ENCODE results near the gene TMEM39B. TPM values are rescaled to one million over a fixed set of nuclear protein-coding genes. Genes with fewer than 3 reads are reported as not detected.

The TMEM39B gene
- total and polyA plus RNA-seq, 2 experiments from 2014 or later: 10.1 to 17.8 TPM

DNA sequence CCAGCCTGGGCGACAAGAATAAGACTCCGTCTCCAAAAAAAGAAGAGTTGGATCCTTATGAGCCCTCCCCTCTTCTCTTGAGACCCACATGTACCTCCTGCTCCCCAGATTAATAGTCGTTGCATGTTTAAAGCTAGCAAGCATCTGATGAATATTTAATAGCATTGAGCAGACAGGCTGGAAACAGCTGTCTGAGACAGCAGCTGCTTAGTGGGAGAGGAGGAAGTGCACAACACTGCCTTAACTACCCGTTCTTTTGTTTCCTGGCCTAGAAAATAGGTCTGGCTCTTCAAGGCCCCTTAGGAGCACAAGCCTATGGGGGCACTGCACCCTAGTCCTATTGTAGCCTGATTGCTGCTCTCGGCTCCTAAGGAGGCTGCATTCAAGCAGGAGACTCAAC, 17.3 kb upstream of the TMEM39B start:
- H3K36me3 ChIP-seq (ENCODE audit: insufficient read depth): peaks cover 65% of the 10 kb centered on the region
- H3K27me3 Mint-ChIP-seq (ENCODE audit: insufficient read depth, low read depth, poor library complexity): peaks cover 8% of the 10 kb centered on the region
- peaks cover 21% of the 10 kb centered on the region for H3K4me1 Mint-ChIP-seq
- peaks cover 84% of the 10 kb centered on the region for H3K36me3 Mint-ChIP-seq (ENCODE audit: low read depth)
- peaks cover 10% of the 10 kb centered on the region; the same call in 1 of the 2 replicates for H3K4me1 ChIP-seq (ENCODE audit: insufficient read depth)
- H3K9me3 Mint-ChIP-seq: no peaks in the 10 kb centered on the region
- no peak overlapping the region for H3K4me3 Mint-ChIP-seq
- no peak overlapping the region for H2AFZ ChIP-seq
- no peak for DNase-seq (ENCODE audit: low spot score)
- TF ChIP-seq EZH2 (IDR thresholded peaks at IDR 0.05; ENCODE audit: low read depth, unreplicated experiment) (no peak), STAT1 (IDR thresholded peaks at IDR 0.05; ENCODE audit: unreplicated experiment) (no peak), ZNF114 (CRISPR knock-in tag; IDR thresholded peaks at IDR 0.05) (no peak), CREB1 (CRISPR knock-in tag; IDR thresholded peaks at IDR 0.05; ENCODE audit: low read depth) (no peak), ZNF331 (CRISPR knock-in tag; IDR thresholded peaks at IDR 0.05; ENCODE audit: low read depth) (no peak), POLR2AphosphoS5 (IDR thresholded peaks at IDR 0.05; ENCODE audit: low read depth) (no peak), EZH2phosphoT487 (IDR thresholded peaks at IDR 0.05; ENCODE audit: unreplicated experiment) (no peak), JUNB (IDR thresholded peaks at IDR 0.05; ENCODE audit: unreplicated experiment) (no peak), NANOG (IDR thresholded peaks at IDR 0.05; ENCODE audit: borderline replicate concordance) (no peak)
- TF ChIP-seq, protein P1, sequence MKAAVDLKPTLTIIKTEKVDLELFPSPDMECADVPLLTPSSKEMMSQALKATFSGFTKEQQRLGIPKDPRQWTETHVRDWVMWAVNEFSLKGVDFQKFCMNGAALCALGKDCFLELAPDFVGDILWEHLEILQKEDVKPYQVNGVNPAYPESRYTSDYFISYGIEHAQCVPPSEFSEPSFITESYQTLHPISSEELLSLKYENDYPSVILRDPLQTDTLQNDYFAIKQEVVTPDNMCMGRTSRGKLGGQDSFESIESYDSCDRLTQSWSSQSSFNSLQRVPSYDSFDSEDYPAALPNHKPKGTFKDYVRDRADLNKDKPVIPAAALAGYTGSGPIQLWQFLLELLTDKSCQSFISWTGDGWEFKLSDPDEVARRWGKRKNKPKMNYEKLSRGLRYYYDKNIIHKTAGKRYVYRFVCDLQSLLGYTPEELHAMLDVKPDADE (IDR thresholded peaks at IDR 0.05): no peak
- TF ChIP-seq, protein P2, sequence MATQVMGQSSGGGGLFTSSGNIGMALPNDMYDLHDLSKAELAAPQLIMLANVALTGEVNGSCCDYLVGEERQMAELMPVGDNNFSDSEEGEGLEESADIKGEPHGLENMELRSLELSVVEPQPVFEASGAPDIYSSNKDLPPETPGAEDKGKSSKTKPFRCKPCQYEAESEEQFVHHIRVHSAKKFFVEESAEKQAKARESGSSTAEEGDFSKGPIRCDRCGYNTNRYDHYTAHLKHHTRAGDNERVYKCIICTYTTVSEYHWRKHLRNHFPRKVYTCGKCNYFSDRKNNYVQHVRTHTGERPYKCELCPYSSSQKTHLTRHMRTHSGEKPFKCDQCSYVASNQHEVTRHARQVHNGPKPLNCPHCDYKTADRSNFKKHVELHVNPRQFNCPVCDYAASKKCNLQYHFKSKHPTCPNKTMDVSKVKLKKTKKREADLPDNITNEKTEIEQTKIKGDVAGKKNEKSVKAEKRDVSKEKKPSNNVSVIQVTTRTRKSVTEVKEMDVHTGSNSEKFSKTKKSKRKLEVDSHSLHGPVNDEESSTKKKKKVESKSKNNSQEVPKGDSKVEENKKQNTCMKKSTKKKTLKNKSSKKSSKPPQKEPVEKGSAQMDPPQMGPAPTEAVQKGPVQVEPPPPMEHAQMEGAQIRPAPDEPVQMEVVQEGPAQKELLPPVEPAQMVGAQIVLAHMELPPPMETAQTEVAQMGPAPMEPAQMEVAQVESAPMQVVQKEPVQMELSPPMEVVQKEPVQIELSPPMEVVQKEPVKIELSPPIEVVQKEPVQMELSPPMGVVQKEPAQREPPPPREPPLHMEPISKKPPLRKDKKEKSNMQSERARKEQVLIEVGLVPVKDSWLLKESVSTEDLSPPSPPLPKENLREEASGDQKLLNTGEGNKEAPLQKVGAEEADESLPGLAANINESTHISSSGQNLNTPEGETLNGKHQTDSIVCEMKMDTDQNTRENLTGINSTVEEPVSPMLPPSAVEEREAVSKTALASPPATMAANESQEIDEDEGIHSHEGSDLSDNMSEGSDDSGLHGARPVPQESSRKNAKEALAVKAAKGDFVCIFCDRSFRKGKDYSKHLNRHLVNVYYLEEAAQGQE (IDR thresholded peaks at IDR 0.05; ENCODE audit: unreplicated experiment): no peak
- TF ChIP-seq, protein P3, sequence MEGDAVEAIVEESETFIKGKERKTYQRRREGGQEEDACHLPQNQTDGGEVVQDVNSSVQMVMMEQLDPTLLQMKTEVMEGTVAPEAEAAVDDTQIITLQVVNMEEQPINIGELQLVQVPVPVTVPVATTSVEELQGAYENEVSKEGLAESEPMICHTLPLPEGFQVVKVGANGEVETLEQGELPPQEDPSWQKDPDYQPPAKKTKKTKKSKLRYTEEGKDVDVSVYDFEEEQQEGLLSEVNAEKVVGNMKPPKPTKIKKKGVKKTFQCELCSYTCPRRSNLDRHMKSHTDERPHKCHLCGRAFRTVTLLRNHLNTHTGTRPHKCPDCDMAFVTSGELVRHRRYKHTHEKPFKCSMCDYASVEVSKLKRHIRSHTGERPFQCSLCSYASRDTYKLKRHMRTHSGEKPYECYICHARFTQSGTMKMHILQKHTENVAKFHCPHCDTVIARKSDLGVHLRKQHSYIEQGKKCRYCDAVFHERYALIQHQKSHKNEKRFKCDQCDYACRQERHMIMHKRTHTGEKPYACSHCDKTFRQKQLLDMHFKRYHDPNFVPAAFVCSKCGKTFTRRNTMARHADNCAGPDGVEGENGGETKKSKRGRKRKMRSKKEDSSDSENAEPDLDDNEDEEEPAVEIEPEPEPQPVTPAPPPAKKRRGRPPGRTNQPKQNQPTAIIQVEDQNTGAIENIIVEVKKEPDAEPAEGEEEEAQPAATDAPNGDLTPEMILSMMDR (conservative IDR thresholded peaks at IDR 0.05; ENCODE audit: low read depth in 2 of 2): no peak
- TF ChIP-seq, protein P4, sequence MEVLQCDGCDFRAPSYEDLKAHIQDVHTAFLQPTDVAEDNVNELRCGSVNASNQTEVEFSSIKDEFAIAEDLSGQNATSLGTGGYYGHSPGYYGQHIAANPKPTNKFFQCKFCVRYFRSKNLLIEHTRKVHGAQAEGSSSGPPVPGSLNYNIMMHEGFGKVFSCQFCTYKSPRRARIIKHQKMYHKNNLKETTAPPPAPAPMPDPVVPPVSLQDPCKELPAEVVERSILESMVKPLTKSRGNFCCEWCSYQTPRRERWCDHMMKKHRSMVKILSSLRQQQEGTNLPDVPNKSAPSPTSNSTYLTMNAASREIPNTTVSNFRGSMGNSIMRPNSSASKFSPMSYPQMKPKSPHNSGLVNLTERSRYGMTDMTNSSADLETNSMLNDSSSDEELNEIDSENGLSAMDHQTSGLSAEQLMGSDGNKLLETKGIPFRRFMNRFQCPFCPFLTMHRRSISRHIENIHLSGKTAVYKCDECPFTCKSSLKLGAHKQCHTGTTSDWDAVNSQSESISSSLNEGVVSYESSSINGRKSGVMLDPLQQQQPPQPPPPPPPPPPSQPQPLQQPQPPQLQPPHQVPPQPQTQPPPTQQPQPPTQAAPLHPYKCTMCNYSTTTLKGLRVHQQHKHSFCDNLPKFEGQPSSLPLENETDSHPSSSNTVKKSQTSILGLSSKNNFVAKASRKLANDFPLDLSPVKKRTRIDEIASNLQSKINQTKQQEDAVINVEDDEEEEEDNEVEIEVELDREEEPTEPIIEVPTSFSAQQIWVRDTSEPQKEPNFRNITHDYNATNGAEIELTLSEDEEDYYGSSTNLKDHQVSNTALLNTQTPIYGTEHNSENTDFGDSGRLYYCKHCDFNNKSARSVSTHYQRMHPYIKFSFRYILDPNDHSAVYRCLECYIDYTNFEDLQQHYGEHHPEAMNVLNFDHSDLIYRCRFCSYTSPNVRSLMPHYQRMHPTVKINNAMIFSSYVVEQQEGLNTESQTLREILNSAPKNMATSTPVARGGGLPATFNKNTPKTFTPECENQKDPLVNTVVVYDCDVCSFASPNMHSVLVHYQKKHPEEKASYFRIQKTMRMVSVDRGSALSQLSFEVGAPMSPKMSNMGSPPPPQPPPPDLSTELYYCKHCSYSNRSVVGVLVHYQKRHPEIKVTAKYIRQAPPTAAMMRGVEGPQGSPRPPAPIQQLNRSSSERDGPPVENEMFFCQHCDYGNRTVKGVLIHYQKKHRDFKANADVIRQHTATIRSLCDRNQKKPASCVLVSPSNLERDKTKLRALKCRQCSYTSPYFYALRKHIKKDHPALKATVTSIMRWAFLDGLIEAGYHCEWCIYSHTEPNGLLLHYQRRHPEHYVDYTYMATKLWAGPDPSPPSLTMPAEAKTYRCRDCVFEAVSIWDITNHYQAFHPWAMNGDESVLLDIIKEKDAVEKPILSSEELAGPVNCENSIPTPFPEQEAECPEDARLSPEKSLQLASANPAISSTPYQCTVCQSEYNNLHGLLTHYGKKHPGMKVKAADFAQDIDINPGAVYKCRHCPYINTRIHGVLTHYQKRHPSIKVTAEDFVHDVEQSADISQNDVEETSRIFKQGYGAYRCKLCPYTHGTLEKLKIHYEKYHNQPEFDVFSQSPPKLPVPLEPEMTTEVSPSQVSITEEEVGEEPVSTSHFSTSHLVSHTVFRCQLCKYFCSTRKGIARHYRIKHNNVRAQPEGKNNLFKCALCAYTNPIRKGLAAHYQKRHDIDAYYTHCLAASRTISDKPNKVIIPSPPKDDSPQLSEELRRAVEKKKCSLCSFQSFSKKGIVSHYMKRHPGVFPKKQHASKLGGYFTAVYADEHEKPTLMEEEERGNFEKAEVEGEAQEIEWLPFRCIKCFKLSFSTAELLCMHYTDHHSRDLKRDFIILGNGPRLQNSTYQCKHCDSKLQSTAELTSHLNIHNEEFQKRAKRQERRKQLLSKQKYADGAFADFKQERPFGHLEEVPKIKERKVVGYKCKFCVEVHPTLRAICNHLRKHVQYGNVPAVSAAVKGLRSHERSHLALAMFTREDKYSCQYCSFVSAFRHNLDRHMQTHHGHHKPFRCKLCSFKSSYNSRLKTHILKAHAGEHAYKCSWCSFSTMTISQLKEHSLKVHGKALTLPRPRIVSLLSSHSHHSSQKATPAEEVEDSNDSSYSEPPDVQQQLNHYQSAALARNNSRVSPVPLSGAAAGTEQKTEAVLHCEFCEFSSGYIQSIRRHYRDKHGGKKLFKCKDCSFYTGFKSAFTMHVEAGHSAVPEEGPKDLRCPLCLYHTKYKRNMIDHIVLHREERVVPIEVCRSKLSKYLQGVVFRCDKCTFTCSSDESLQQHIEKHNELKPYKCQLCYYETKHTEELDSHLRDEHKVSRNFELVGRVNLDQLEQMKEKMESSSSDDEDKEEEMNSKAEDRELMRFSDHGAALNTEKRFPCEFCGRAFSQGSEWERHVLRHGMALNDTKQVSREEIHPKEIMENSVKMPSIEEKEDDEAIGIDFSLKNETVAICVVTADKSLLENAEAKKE (CRISPR knock-in tag; IDR thresholded peaks at IDR 0.05): no peak
- no peak overlapping the region for H3K27ac ChIP-seq (ENCODE audit: low read depth)
- no peaks in the 10 kb centered on the region for H3K9me2 ChIP-seq (ENCODE audit: insufficient read depth)
- peaks cover 38% of the 10 kb centered on the region for H3F3A ChIP-seq (replicated peaks; ENCODE audit: low read depth)
- no peak overlapping the region for H3K4me3 ChIP-seq
- no peak overlapping the region for H3K4me2 ChIP-seq
- 0 out of 2 replicates have a peak, but pooled peaks cover 6% of the 10 kb centered on the region for H3K79me2 ChIP-seq (replicated peaks; ENCODE audit: insufficient read depth)
- H3K27ac Mint-ChIP-seq: no peak overlapping the region
- H4K20me1 ChIP-seq (replicated peaks; ENCODE audit: insufficient read depth): peaks cover 81% of the 10 kb centered on the region
- ATAC-seq: no peak
- no peaks in the 10 kb centered on the region for H3K27me3 ChIP-seq (ENCODE audit: insufficient read depth)

Data from GM23338 (cell line).